Central memory CD8-positive, alpha-beta T cell (primary cell): ENCODE measurements around the gene SLC39A1.
"Not testable (repeated sequence)": the region's sequence is repeated elsewhere in the genome, so short reads cannot be mapped to it uniquely, and the experiment has no call there.

Source experiments
- ATAC-seq: fragments of 150-1000 bp; cut with Tn5 transposase; replicated peaks from 2 replicates; pipeline ENCODE4 v1.10.0; 2022; ENCODE audit warnings: mild to moderate bottlenecking, moderate FRiP score, moderate number of reproducible peaks; ENCODE audit not compliant: poor library complexity, severe bottlenecking; ENCODE audit errors: extremely low read depth
- DNase-seq, 2 donors: peaks; one replicate each; pipeline ENCODE4 v3.0.0; 2021; ENCODE audit warnings: low spot score in 2 of 2
- H3K27ac Mint-ChIP-seq: one replicate; pipeline ENCODE4 v1.8.0; 2022; ENCODE audit warnings: low read depth, mild to moderate bottlenecking, moderate library complexity, mixed read lengths
- H3K27me3 Mint-ChIP-seq: one replicate; pipeline ENCODE4 v1.8.0; 2022; ENCODE audit warnings: mixed read lengths
- H3K36me3 Mint-ChIP-seq: one replicate; pipeline ENCODE4 v1.8.0; 2022; ENCODE audit warnings: mild to moderate bottlenecking, moderate library complexity, mixed read lengths; ENCODE audit not compliant: insufficient read depth
- H3K4me1 Mint-ChIP-seq: one replicate; pipeline ENCODE4 v1.8.0; 2022; ENCODE audit warnings: mixed read lengths
- H3K4me3 Mint-ChIP-seq: one replicate; pipeline ENCODE4 v1.8.0; 2022; ENCODE audit warnings: mild to moderate bottlenecking, moderate library complexity, mixed read lengths
- H3K9me3 Mint-ChIP-seq: one replicate; pipeline ENCODE4 v1.8.0; 2022; ENCODE audit warnings: mixed read lengths

The SLC39A1 gene

DNA sequence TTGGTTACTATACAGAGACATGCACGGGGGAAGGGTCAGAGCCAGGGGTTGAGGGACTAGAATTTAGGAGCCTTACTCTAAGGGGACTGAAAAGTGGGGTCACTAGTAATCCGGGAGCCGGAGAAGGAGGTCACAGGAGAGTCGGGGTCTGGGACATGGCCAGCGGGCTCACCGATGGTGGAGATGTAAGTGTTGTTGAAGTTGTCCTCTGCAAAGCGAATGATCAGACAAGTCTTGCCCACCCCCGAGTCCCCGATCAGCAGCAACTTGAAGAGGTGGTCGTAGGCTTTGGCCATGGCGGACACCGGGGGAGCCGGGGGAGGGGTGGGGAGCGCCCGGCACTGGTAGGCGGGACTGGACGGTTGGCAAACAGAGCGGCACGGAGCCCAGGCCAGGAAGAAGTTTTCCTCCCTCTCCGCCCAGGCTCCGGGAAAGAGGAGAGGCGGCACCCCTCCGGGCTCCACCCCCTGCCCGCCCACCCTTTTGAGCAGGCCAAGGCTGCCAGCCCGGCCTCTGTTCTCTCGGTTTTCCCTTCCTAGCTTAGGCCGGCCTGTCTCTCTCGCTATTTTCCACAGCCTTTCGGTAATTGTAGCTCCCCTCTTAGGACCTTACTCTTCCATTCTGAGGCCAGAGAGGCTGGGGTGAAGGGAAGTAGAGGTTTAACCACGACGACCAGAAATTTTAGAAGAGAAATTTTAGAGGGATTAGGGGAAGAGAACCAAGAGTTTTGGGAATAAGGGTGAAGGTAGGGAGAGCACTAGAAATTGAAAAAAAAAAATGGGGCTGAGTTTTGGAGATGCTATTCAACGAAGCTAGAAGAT, 22.8 kb upstream of the SLC39A1 start, which contains the start of gene RAB13:
Gene RAB13, minus strand, starts transcription at position 399 of the 821 bp plus-strand sequence. Its CDS starts 103 bp downstream, at position 296.
- Mint-ChIP-seq H3K9me3 (no peaks in the 10 kb centered on the region), H3K27ac (peak within 1 kb of the TSS; percentile 88), H3K4me1 (peaks cover 32% of the 10 kb centered on the region), H3K36me3 (peaks cover 13% of the 10 kb centered on the region), H3K27me3 (no peaks in the 10 kb centered on the region), H3K4me3 (peak within 1 kb of the TSS; percentile 12)
- no peak for ATAC-seq
- no peak for DNase-seq

DNA sequence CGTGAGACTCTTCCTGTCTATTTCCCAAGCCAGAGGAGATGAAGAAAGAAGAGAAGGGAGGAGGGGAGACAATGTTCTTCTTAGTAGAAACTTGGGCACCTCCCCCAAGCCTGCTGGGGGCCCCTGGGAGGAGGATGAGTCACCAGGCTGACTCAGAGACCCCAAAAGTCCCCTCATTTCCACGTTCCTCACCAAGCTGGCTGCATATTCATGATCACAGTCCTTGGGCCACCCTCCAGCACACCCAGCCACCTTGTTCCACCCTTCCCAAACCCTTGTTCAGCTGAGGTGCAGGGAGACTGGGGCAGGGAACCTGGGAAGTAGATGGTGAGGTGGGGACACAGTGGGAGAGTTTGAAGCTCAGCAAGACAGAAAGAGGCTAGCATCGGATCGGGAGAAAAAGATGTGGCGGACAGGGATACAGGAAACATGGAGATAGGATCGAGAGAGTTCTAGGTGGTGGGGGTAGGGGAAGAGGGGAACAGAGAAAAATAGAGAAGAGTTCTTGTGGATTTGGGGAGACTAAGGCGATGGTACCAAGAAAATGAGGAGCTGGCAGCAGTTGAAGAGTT, 22.1 kb upstream of the SLC39A1 start:
- no peaks in the 10 kb centered on the region for H3K27me3 Mint-ChIP-seq
- no peak overlapping the region for H3K27ac Mint-ChIP-seq
- ATAC-seq (no peak), DNase-seq (no peak)
- no peaks in the 10 kb centered on the region for H3K9me3 Mint-ChIP-seq
- peaks cover 6% of the 10 kb centered on the region for H3K36me3 Mint-ChIP-seq
- H3K4me3 Mint-ChIP-seq, result peak overlapping the region; percentile 12
- peaks cover 25% of the 10 kb centered on the region for H3K4me1 Mint-ChIP-seq

GRCh38 chr1:153984123-153984894, 21.0 kb upstream of the SLC39A1 start:
- H3K36me3 Mint-ChIP-seq, result peaks cover 4% of the 10 kb centered on the region
- no peaks in the 10 kb centered on the region for H3K9me3 Mint-ChIP-seq
- H3K4me3 Mint-ChIP-seq, result no peak overlapping the region
- DNase-seq (no peak), ATAC-seq (no peak)
- no peaks in the 10 kb centered on the region for H3K27me3 Mint-ChIP-seq
- peaks cover 16% of the 10 kb centered on the region for H3K4me1 Mint-ChIP-seq
- H3K27ac Mint-ChIP-seq, result no peak overlapping the region

- peaks cover 27% of the 10 kb centered on the region for H3K4me1 Mint-ChIP-seq
- H3K27ac Mint-ChIP-seq, H3K27me3 Mint-ChIP-seq, H3K9me3 Mint-ChIP-seq, DNase-seq, H3K36me3 Mint-ChIP-seq, ATAC-seq, H3K4me3 Mint-ChIP-seq: not testable (repeated sequence)
These were observed 18.4 kb upstream of the SLC39A1 start for GRCh38 chr1:153981735-153982134.

DNA sequence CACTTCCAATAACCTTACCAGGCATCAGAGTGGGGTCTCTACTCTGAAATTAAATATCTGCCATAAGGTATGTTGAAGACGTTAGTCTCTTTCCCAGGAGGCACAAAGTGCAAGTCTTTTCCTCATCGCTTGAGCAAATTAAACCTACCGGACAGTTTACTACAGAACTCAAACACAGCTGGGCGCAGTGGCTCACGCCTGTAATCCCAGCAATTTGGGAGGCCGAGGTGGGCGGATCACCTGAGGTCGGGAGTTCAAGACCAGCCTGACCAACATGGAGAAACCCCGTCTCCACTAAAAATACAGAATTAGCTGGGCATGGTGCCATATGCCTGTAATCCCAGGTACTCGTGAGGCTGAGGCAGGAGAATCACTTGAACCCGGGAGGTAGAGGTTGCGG, 15.8 kb upstream of the SLC39A1 start:
- H3K4me3 Mint-ChIP-seq, result peak overlapping the region; percentile 91
- H3K4me1 Mint-ChIP-seq, result peaks cover 31% of the 10 kb centered on the region
- not testable (repeated sequence) for H3K9me3 Mint-ChIP-seq, ATAC-seq, DNase-seq, H3K27me3 Mint-ChIP-seq
- H3K36me3 Mint-ChIP-seq, result peaks cover 20% of the 10 kb centered on the region
- peak overlapping the region; percentile 89 for H3K27ac Mint-ChIP-seq

GRCh38 chr1:153978274-153978909, 15.1 kb upstream of the SLC39A1 start:
- no peak for DNase-seq
- no peaks in the 10 kb centered on the region for H3K27me3 Mint-ChIP-seq
- peaks cover 26% of the 10 kb centered on the region for H3K36me3 Mint-ChIP-seq
- H3K4me3 Mint-ChIP-seq, result peak overlapping the region; percentile 91
- no peak for ATAC-seq
- peak overlapping the region; percentile 89 for H3K27ac Mint-ChIP-seq
- peaks cover 31% of the 10 kb centered on the region for H3K4me1 Mint-ChIP-seq
- no peaks in the 10 kb centered on the region for H3K9me3 Mint-ChIP-seq

DNA sequence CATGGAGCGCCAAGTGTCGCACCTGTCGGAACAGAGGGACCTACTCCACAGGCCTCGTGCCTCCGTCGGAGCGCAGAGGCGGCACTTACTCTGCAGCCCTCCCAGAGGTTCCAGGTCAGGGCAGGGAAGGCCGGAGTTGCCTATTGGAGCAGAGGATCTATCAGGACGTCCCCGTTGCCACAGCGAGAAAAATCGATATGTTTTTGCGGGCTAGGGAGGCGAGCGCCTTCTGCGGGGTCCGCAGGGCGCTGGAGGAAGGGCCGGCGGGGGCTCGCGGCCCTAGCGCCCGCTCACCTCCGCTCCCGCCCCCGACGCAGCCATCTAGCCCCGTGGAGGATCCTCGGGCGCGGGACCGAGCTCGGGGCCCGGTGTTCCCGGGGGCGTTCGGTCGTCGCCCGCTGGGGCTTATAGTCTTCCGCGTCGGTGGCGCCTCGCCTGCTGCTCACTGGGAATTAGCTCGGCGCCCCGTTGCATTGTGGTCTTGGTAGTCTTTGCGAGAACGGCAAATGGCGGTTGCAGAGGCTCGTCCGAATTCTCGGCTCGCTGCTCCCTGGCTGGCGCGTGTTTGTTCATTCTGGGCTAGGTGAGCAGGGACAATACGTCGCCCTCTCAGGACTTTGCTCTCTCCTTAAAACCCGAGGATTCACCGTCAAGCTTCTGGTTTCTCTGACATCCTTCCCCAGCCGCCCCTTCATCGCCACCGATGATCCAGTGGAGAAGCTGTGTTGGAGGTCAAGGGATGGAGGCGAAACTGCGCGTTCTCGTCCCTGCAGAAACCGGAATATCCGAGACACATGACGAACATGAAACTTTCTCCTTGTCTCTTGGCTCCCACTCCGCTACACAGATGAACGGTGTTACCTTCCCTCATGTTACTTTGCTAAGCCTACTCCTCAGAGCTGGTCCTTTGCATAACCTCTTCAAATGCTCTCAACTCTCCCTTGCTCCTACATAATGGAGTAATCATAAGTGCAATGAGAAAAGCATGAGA, 14.2 kb upstream of the SLC39A1 start, which contains the start of gene JTB:
Gene JTB, minus strand, starts transcription at position 425 of the 991 bp plus-strand sequence. Its CDS starts 422 bp downstream, at position 3.
- ATAC-seq (peak; percentile 96), DNase-seq (peak; percentile 59 to 64)
- peaks cover 27% of the 10 kb centered on the region for H3K36me3 Mint-ChIP-seq
- peak within 1 kb of the TSS; percentile 91 for H3K4me3 Mint-ChIP-seq
- no peaks in the 10 kb centered on the region for H3K9me3 Mint-ChIP-seq
- H3K4me1 Mint-ChIP-seq, result peaks cover 31% of the 10 kb centered on the region
- H3K27ac Mint-ChIP-seq, result peak within 1 kb of the TSS; percentile 89
- H3K27me3 Mint-ChIP-seq, result no peaks in the 10 kb centered on the region

DNA sequence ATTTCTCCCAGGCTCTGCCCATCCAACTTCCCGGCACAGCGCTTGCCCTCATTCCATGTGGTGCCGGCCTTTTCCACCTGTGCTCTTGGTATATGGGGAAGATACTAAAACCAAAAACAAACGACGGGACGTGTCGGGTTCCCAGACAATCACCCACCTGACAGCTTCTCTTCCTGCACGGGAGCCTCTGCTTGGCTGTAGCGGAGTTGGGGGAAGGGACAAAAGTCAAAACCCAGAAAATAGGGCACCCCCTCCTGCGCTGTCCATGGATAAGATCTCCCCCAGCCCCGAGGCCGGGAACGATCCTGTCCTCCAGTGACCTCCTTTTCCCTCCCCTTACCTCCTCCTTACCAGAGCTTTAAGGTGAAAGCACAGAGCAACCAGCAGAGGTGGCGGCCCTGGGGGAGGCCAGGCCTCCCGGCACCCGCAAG, 13.5 kb upstream of the SLC39A1 start:
- Mint-ChIP-seq H3K27me3 (no peaks in the 10 kb centered on the region), H3K36me3 (peaks cover 27% of the 10 kb centered on the region), H3K4me1 (peaks cover 31% of the 10 kb centered on the region), H3K27ac (peak overlapping the region; percentile 89), H3K4me3 (peak overlapping the region; percentile 91), H3K9me3 (no peaks in the 10 kb centered on the region)
- ATAC-seq (peak; percentile 2), DNase-seq (no peak)

DNA sequence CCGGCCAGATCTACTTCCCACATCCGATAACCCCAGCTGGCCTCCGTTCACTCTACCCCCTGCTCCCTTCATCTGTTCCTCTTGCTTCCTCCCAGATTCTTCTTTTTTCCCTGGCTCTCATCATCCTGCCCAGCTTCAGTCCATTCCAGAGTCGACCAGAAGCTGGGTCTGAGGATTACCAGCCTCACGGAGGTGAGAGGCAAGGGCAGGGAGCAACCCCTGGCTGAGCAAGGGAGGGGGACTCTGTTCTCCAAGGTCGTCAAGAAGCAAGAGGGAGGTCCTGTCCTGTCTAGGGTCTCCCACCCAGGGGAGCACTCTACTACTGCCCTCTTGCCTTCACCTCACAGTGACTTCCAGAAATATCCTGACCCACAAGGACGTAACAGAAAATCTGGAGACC, 10.2 kb upstream of the SLC39A1 start:
- no peak for DNase-seq
- Mint-ChIP-seq H3K4me3 (no peak overlapping the region), H3K4me1 (peaks cover 26% of the 10 kb centered on the region), H3K36me3 (peaks cover 26% of the 10 kb centered on the region), H3K27ac (no peak overlapping the region), H3K27me3 (no peaks in the 10 kb centered on the region), H3K9me3 (no peaks in the 10 kb centered on the region)
- ATAC-seq, result no peak

DNA sequence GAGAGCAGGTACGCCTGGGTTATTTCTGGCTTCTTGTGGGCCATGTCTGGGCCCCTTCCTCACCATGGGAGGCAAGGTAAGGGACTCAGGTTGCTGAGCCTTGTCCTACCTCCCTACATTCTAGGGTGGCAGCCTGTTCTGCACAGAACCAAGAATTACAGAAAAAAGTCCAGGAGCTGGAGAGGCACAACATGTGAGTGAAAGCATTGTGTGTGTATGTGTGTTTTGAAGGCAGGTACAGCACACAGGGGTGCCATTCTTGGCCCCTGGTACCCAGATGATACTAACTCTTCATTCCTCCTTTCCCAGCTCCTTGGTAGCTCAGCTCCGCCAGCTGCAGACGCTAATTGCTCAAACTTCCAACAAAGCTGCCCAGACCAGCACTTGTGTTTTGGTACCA, 9.7 kb upstream of the SLC39A1 start:
- H3K36me3 Mint-ChIP-seq, result peaks cover 26% of the 10 kb centered on the region
- DNase-seq, result no peak
- peaks cover 23% of the 10 kb centered on the region for H3K4me1 Mint-ChIP-seq
- no peak overlapping the region for H3K4me3 Mint-ChIP-seq
- H3K27ac Mint-ChIP-seq, result no peak overlapping the region
- no peak for ATAC-seq
- H3K9me3 Mint-ChIP-seq, result no peaks in the 10 kb centered on the region
- H3K27me3 Mint-ChIP-seq, result no peaks in the 10 kb centered on the region

DNA sequence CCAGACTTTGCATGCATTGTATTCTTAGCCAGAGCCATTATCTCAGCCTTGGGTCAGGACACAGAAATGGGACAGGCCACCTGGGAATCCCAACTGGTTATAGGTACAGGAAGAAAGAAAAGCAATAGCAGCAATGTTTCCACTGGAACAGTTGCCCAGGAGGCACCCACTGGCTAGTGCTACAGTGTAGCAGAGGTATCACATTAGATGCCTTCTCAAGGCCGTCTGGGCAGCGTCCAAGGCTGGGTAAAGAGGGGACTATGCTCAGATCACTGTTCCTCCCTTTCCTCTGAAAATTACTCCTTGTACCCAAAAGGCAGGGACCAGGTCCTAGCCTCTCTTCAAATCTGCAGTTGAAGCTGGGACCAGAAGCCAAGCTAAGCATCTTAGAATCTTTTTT, 7.0 kb upstream of the SLC39A1 start:
- Mint-ChIP-seq H3K36me3 (peaks cover 19% of the 10 kb centered on the region), H3K4me1 (peaks cover 27% of the 10 kb centered on the region), H3K27ac (no peak overlapping the region), H3K4me3 (no peak overlapping the region), H3K9me3 (no peaks in the 10 kb centered on the region), H3K27me3 (no peaks in the 10 kb centered on the region)
- no peak for DNase-seq
- no peak for ATAC-seq
